GM21737 (cell line): ENCODE results near the gene MAD1L1.
A peak's percentile ranks its signal among the peaks of the same experiment; 100 is the strongest.

Source experiments
- ATAC-seq: cut with Tn5 transposase; IDR thresholded peaks from one replicate; pipeline ENCODE4 v1.9.1; 2021; ENCODE audit warnings: mild to moderate bottlenecking, moderate library complexity; ENCODE audit not compliant: unreplicated experiment

The MAD1L1 gene

DNA sequence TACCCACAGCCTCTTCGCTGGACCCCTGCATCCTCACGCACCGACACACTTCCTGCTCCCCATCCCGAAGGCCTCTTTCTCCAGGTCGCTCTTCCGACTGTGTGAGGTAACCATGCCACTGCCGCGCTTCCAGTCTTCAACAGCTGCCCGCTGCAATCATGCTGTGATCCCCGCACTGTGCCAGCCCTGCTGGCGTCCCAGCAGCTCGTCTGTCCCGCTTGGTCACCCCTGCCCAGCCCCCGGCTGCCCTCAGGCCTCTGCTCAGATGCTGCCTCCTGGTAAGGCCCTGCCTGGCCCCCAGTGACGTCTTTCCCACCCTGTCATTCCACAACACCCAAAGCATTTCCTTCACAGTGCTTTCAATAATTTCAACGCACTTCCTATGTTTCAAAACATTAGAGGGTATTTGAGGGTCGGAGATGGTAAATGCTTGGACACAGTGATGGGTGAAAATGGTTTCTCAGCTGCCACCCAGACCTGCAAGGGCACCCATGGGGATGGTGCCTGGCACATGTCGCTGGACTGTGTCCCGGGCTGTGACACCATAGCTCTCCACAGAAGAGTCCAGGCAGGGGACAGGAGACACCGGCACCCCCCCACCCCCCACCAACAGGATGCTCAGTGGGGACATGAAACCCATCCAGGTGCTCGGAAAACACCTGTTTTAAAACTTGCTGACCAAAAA lies 125.2 kb downstream of the MAD1L1 start:
- ATAC-seq: no peak

DNA sequence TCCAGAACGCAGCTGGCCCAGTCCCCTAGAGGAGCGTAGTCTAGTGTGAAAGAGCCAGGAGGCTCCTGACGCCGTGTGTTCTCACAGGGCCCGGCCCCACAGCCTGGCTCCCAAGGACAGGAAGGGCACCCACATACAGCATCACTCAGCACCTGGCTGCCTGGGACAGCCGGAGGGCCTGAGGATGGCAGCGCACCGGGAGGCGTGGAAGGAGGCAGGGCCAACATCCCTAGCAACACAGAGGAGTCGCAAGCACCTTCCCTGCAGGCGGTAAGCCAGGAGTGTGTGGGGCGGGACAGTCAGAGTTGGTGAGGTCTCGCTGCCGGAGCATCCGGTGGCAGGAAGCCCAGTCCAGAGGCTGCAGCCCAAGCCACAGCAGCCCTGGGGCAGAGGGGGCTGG lies 125.8 kb downstream of the MAD1L1 start:
- no peak for ATAC-seq

DNA sequence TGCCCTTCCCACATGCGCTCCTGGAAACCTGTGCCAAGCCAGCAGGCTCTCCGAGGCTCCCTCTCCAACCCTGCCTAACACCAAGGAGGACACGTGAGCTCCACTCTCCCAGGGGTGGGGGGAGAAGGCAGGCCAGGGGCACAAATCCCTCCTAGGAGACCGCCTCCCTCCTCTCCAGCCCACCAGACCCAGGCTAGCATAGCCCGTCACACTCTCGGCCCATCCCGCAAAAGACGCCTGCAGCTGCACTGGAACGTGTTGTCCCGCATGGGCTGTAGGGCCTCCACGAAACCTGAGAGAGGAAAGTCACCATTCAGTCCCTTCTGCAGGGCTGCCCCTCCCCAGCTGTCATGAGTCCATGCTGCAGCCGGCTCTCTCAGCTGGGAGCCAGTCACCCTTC lies 126.3 kb downstream of the MAD1L1 start:
- ATAC-seq: no peak

GRCh38 chr7:2105917-2106316 lies 126.8 kb downstream of the MAD1L1 start:
- no peak for ATAC-seq

- no peak for ATAC-seq
Measured at GRCh38 chr7:2105280-2105679, 127.5 kb downstream of the MAD1L1 start.

- ATAC-seq: no peak
Measured at GRCh38 chr7:2104716-2105115, 128.0 kb downstream of the MAD1L1 start.

DNA sequence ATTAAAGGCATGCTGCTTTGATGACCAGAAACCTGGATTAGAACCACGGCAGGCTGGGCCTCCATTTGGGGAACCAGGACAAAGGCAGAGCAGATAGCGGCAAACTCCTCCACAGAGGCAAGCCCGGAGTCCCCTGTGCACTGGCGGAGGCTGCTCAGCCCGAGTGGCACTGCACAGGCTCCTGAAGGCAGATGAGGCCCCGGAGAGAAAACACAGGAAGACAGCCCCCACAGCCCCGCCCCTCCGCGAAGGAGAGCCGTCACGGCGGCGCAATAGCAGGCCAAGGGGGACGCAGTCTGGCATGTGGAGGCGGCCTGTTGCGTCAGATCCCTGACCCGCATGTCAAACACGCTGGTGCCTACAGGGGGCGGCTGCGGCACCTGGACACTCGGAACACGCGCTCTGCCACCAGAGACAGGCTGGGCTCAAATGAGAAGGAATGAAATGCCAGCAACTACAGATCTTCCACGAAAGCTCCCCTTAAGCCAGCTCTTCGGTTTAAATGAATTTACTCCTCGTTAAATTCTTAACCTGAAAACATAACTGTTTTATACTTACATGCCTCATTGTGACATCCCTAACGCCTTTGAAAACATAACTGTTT lies 128.5 kb downstream of the MAD1L1 start:
- ATAC-seq: peak; percentile 41

DNA sequence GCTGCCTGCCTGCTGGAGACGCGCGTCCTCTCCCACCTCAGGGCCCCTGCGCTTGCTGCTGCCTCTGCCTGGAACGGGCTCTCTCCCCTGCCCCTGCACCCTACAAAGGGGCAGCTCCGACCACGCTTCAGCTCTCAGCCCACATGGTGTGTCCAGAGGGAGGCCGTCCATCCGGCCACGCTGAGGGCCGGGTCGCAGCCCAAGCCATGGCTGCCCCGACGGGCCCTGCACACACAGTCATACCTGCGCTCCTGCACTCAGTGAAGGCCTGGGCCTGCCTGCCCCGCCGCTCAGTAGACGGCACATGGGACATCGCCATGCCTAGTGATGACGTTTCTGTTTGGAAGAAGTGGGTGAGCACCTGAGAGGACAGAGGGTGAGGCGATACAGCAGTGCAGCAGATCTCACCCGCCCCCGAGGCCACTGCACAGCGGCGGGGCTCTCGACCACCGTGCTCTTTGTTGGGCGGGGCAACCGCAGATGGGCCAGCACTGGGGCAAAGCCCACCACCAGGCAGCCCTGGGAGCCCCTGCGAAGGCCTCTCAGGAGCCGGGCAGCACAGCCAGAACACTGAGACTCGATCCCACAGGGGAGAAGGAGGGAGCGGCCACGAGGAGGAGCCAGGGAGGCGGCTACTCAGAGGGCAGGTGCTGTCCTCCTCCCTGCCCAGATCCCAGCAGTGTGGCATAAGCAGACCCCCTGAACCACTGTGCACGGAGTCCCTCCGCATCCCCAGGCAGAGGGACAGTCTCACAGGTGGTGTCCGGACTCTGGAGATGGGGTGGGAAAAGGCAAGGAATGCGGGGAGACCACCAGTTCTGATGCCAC lies 129.5 kb downstream of the MAD1L1 start:
- no peak for ATAC-seq

- no peak for ATAC-seq
Measured at GRCh38 chr7:2102375-2102723, 130.4 kb downstream of the MAD1L1 start.

DNA sequence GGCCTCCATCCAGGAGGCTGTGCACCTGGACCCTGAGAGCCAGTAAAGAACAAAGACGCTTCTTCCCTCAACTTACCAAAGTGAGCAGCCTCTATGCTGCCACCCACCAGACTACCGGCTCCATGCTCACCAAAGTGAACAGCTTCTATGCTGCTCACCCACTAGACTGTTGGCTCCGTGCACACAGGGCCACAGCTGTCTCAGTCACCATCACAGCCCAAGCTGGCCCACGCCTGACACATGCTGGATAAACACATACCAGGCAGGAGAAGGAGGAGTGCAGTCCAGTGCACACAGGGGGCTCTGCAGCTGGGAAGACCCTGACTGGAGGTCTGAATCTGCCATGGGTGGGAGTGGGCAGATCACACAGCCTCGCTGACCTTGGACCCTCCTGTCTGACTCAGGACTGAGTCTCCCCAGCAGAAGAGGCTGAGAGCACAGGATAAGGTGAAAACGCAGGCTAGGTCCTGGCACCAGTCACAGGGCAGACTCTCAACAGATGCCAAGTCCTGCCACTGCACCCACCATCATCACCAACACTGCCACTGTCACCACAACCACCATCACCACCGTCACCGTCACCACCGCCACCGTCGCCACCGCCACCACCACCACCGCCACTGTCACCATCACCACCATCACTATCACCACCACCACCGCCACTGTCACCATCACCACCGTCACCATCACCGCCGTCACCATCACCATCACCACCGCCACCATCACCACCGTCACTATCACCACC lies 130.9 kb downstream of the MAD1L1 start:
- no peak for ATAC-seq

GRCh38 chr7:2100278-2101208 lies 132.2 kb downstream of the MAD1L1 start:
- ATAC-seq: no peak

DNA sequence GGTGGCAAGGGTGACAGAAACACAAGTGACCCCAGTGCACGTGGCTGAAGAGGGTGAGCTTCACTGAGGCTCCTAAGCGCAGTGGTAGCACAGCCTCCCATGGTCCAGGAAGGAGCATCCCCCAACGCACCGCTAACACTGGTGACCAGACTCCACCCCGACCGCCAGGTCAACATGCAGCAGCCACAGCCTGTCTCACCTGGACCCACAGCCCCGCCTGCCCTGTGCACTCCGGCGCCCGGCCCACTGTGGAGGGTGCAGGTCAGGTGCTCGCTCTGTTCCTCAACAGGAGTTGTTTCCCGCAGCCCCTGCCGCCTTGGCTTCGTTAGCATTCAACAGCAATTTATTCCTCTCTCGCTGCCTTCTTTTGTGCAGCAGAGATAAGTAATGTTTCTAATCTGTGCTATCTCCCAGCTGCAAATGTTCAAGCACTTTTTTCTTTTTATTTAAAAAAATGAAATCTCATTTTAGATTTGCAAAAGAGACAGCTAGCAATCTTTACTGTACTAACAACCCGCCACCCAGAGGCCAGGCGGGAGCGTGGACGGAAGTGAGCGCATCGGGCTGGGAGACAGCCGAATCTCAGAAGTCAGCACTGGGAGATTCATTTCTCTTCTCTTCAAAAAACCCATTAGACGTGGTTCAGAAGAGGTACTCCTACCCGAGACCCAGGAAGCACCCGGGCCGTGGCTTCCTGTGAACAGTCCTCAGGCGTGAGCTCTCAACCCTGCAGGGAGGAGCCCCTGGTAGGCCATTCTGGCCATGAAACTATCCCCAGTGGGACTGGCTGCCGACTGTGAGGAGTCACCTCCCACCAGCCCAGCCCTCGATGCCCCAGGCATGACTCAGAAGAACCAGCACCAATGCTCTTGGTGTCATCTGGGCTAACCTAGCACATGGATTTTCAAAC lies 133.4 kb downstream of the MAD1L1 start:
- ATAC-seq: no peak

- ATAC-seq: no peak
Measured at GRCh38 chr7:2098496-2098895, 134.2 kb downstream of the MAD1L1 start.

DNA sequence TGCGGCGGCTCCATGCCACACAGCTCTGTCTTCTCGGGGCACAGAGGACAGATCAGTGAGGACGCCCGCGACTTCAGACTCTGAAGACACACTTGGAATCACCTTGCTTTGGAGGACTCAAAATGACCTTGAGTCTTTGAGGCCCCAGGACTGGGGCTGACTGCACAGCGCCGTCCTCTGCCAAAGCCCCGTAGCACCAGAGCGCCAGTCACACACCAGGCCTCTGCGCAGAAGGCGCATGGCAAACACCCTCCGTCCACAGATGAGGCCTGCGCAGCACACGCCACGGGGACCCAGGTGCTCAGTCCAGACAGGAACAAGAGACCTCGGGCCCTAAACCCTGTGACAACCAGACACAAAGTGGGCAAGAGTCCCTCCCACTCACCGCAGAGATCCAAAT lies 134.7 kb downstream of the MAD1L1 start:
- no peak for ATAC-seq

DNA sequence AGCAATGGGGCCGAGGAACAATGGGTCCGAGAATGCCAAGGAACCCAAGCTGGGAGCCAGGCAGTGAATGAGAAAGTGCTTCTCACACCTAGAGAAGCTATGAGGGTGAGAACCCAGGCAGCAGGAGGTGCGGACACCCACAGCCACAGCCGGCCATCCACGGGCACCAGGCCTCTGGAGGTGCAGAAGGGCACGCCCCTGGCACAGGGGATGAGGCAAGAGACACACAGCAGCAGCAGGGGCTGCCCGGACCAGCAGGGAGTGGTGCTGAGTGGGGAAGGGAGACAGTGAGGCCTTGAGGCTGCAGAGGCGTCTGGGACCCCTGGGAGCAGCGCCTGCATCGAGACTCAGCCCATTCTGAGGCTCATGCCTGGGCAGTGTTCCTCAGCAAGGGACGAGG lies 135.3 kb downstream of the MAD1L1 start:
- no peak for ATAC-seq

DNA sequence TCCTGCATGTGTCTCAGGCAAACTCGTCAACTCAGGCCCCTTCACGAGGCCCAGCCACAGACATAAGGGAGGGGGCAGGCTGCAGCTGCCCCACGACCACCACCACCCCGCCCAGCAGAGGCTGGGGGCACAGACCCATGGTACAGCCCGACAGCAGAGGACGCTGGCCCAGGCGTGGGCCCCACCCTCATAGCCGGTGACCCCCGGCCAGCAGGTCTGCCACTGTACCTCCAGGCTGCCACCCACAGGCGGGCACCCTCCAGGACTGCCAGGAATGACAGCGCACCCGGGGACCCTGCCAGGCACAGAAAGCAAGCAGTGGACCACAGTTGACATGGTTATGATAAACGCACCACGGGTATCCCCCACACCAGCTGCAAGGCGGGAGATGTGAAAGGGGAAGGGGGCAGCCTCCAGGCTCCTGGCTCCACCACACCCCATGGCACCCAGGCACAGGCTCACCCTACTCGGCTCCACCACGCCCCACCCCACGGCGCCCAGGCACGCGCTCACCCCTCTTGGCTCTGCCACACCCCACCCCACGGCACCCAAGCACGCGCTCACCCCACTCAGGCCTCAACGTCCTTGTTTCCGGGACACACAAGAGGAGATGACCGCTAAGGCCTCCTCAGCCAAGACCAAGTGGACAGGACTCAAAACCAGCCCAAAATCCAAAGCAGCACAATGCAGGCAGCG lies 135.9 kb downstream of the MAD1L1 start:
- ATAC-seq: no peak

GRCh38 chr7:2095436-2095835 lies 137.3 kb downstream of the MAD1L1 start:
- ATAC-seq: no peak

GRCh38 chr7:2094454-2095045 lies 138.2 kb downstream of the MAD1L1 start:
- ATAC-seq: no peak
